Measurements from ENCODE around the gene HECTD4.

Gene HECTD4

GRCh38 chr12:112153181-112153892, 228.9 kb downstream of the HECTD4 start:
- DNase-seq, result no peak

- DNase-seq, result no peak
Measured at GRCh38 chr12:112151766-112152541, 230.3 kb downstream of the HECTD4 start.

GRCh38 chr12:112149596-112149995, 232.6 kb downstream of the HECTD4 start:
- DNase-seq, result no peak

GRCh38 chr12:112148031-112148513, 234.2 kb downstream of the HECTD4 start:
- peak; percentile 86 for DNase-seq

- no peak for DNase-seq
Measured at GRCh38 chr12:112146123-112146522, 236.1 kb downstream of the HECTD4 start.

GRCh38 chr12:112140728-112141127, 241.5 kb downstream of the HECTD4 start:
- DNase-seq, result no peak

GRCh38 chr12:112134731-112135130, 247.5 kb downstream of the HECTD4 start:
- no peak for DNase-seq

DNA sequence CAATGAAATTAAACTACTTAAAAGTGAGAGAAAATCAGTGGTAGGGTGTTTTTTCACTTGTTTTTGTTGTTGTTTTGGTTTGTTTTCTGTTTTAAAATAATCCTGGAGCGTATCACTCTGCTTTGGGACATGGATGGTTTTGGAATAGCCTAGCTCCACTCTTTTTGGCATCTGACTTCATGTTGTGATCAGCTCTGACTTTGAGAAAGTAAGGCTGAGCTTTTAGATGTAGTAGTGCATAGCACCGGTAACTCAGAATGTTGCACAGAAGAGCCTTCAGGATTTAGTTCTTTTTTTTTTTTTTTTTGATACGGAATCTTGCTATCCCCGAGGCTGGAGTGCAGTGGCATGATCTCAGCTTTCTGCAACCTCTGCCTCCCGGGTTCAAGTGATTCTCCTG, 248.8 kb downstream of the HECTD4 start:
- DNase-seq, result no peak

GRCh38 chr12:112131686-112132085, 250.5 kb downstream of the HECTD4 start:
- DNase-seq, result no peak

GRCh38 chr12:112130441-112130998, 251.7 kb downstream of the HECTD4 start:
- peak; percentile 35 for DNase-seq

DNA sequence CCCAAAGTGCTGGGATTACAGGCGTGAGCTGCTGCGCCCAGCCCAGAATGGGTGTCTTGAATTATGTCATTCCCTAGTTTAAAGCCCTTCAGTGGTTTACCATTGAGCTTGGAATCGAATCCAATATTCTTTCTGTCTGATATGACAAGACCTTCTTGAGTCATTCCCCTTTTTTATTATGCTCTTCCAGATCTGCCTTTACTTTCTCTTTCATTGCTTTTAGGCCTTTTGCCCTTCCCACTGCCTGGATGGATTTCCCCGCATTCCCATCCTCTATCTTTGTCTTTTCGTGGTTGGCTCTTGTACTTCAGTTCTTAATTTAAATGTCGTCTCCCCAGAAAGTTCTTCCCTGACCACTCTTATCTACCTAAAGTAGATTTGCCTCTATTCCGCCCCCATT, 255.3 kb downstream of the HECTD4 start:
- peak; percentile 41 for DNase-seq

DNA sequence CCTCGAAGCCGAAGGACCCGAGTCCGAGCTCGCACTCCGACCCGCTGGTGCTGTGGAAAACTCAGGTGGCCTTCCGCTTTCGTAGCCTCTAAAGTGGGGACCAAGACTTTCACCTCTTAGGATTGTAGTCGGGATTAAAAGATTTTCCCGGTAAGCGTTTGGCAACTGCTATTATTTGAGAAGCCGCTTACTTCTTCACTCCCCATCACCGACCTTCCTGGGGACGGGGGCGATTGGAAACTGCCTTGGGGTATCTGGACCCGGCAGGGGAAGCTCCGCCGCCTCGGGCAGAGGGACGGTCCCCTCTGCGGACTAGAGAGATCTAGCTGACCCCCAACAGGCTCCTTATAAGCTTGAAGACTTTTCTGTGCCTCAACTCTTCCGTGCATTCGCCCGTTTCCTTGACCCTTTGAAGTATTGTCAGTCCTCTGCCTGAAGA, 256.2 kb downstream of the HECTD4 start:
- DNase-seq, result no peak

- peak; percentile 96 for DNase-seq
Measured at GRCh38 chr12:112125250-112125999, 256.8 kb downstream of the HECTD4 start, which contains the start of gene TRAFD1. Gene TRAFD1 (plus strand): TSS chr12:112125560. CDS start chr12:112130523, 4,963 bp downstream.

DNA sequence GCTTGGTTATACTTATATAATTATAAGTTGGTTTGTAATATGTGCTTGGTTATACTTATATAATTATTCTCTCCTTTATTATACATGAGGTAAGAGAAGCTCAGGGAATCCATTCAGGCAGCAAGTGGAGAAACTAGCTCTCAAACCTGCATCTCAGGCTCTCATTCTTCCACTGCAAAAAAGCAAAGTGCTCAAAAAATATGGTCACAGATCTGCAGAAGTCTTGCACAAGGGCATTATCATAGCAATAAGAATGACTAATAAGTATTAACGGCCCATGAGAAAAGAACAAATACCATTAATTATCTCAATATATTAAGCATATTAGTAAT, 257.3 kb downstream of the HECTD4 start:
- no peak for DNase-seq

GRCh38 chr12:112122823-112123690, 259.2 kb downstream of the HECTD4 start:
- peak; percentile 63 for DNase-seq

GRCh38 chr12:112121780-112122565, 260.3 kb downstream of the HECTD4 start:
- peak; percentile 76 for DNase-seq

- peak; percentile 28 for DNase-seq
Measured at GRCh38 chr12:112117685-112118084, 264.5 kb downstream of the HECTD4 start.

- peak; percentile 53 for DNase-seq
Measured at GRCh38 chr12:112116232-112117060, 265.8 kb downstream of the HECTD4 start.

DNA sequence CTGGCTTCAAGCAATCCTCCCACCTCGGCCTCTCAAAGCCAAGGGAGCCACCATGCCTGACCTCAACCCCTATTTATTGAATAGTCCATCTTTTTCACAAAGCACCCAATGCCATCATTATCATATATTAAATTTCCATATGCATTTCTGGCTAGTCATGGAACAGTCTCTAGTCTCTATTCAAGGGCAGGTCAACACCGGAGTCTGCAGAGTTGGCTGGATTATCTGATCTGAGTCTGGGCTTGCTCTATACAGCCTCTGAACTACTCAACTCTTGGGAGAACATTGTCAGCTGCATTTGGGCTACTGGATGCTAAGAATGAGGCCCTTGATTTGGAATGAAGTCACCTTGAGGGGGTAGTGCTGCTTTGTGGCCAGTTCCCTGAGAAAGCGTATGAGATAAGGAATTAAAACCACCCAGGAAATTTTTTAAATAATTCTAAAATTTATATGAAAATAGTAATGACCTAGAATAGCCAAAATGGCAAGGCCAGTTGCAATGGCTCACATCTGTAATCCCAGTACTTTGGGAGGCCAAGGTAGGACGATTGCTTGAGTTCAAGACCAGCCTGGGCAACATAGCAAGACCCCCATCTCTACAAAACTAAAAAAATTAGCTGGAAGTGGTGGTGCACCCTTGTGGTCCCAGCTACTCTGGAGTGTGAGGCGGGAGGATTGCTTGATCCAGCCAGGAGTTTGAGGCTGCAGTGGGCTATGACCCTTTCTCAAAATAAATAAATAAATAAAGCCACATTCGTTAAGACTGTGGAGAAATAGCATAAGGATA, 266.8 kb downstream of the HECTD4 start:
- DNase-seq, result no peak
